Activated CD4-positive, alpha-beta T cell treated with anti-CD3 and anti-CD28 coated beads for 36 hours (primary cell): ENCODE data around the gene SV2C. TPM values are rescaled to one million over a fixed set of nuclear protein-coding genes. Genes with fewer than 3 reads are reported as not detected.
"Not testable (repeated sequence)": the region's sequence is repeated elsewhere in the genome, so short reads cannot be mapped to it uniquely, and the experiment has no call there.

Experiments used
- ATAC-seq: fragments of 200-7000 bp; cut with Tn5 transposase; one replicate; pipeline ENCODE4 v1.10.0; 2021; ENCODE audit warnings: mild to moderate bottlenecking, moderate library complexity
- CTCF ChIA-PET: fragments of 350-600 bp; sonication (Branson Sonifier 250); formaldehyde crosslinking; loops from one replicate; lab custom pipeline; 2021; ENCODE audit warnings: antibody characterized with exemption; lab: Charles Lee
- POLR2A ChIA-PET: fragments of 350-600 bp; sonication (Branson Sonifier 250); formaldehyde crosslinking; loops from one replicate; lab custom pipeline; 2021; ENCODE audit warnings: antibody characterized with exemption, inconsistent platforms; lab: Charles Lee
- DNase-seq: peaks from one replicate; pipeline ENCODE4 v3.0.0-alpha.2; 2020
- H3K27ac Mint-ChIP-seq: one replicate; pipeline ENCODE4 v1.8.0; 2021; ENCODE audit warnings: mixed read lengths
- H3K27me3 Mint-ChIP-seq: one replicate; pipeline ENCODE4 v1.8.0; 2021; ENCODE audit warnings: mixed read lengths
- H3K36me3 Mint-ChIP-seq: one replicate; pipeline ENCODE4 v1.8.0; 2021; ENCODE audit warnings: low read depth, mixed read lengths
- H3K4me1 Mint-ChIP-seq: one replicate; pipeline ENCODE4 v1.8.0; 2021; ENCODE audit warnings: mixed read lengths
- H3K4me3 Mint-ChIP-seq: one replicate; pipeline ENCODE4 v1.8.0; 2021; ENCODE audit warnings: mild to moderate bottlenecking, moderate library complexity, mixed read lengths
- H3K9me3 Mint-ChIP-seq: one replicate; pipeline ENCODE4 v1.8.0; 2021; ENCODE audit warnings: low read depth, mixed read lengths
- intact Hi-C, 2 experiments: fragments of 100-400 bp; cut with DNase I in 1 of 2; cut with micrococcal nuclease in 1 of 2; formaldehyde crosslinking; loops; one replicate each; pipeline versions ENCODE4 v1.14.2 to v1.15.1; 2022 to 2024; cut with DNase I, micrococcal nuclease
- total RNA-seq, 2 experiments: library from RNA; stranded (reverse); gene quantifications; one replicate each; pipeline ENCODE4 v1.2.3, GENCODE V29; 2021

SV2C gene
- total RNA-seq, 2 experiments from 2014 or later = 0.02 TPM; not detected in 1

GRCh38 chr5:76074487-76075065 lies 8.6 kb upstream of the SV2C start:
- no peaks in the 10 kb centered on the region for H3K9me3 Mint-ChIP-seq
- no peak overlapping the region for H3K4me3 Mint-ChIP-seq
- intact Hi-C loops = loop anchor here (1.0 to 10.0 kb wide), 4 partner anchors 100 to 570 kb away; no protein-coding TSS in a partner anchor
- H3K27ac Mint-ChIP-seq = no peak overlapping the region
- H3K36me3 Mint-ChIP-seq = no peaks in the 10 kb centered on the region
- POLR2A ChIA-PET = no interaction called here
- ATAC-seq (peak; percentile 72), DNase-seq (peak; percentile 50)
- peaks cover 50% of the 10 kb centered on the region for H3K27me3 Mint-ChIP-seq
- CTCF ChIA-PET = interaction anchor here (0.7 to 2.0 kb wide), 6 partner anchors 10 to 509 kb away, joined by 3 to 13 read pairs (median 4); no protein-coding TSS in a partner anchor
- H3K4me1 Mint-ChIP-seq = no peaks in the 10 kb centered on the region

- ATAC-seq = no peak
- H3K27me3 Mint-ChIP-seq = peaks cover 64% of the 10 kb centered on the region
These were observed 1.1 kb upstream of the SV2C start for GRCh38 chr5:76081811-76082771.

GRCh38 chr5:76083555-76084495 lies 642 bp downstream of the SV2C start:
- Mint-ChIP-seq H3K36me3 (no peaks in the 10 kb centered on the region), H3K27ac (no peak overlapping the region), H3K4me3 (peak overlapping the region; percentile 65), H3K9me3 (no peaks in the 10 kb centered on the region), H3K27me3 (peaks cover 60% of the 10 kb centered on the region), H3K4me1 (peaks cover 31% of the 10 kb centered on the region)
- intact Hi-C loops = loop anchor here (5.0 to 10.0 kb wide), 2 partner anchors 461 to 1032 kb away; partner anchors contain the start of gene GCNT4 (in 1 of the 2)
- DNase-seq (peak; percentile 49), ATAC-seq (peak; percentile 33)
- POLR2A ChIA-PET = interaction anchor here (0.6 kb wide), 1 partner anchor 768 kb away, joined by 8 read pairs; no protein-coding TSS in a partner anchor
- CTCF ChIA-PET = interaction anchor here (1.0 to 1.4 kb wide), 2 partner anchors 13 to 91 kb away, joined by 3 to 4 read pairs; no protein-coding TSS in a partner anchor

More at GRCh38 chr5:76081811-76082771, 1.1 kb upstream of the SV2C start:
- no peaks in the 10 kb centered on the region for H3K9me3 Mint-ChIP-seq
- no peak overlapping the region for H3K27ac Mint-ChIP-seq
- H3K36me3 Mint-ChIP-seq = no peaks in the 10 kb centered on the region
- H3K4me3 Mint-ChIP-seq = peak overlapping the region; percentile 65
- intact Hi-C loops = loop anchor here (5.0 to 10.0 kb wide), 2 partner anchors 463 to 1030 kb away; partner anchors contain the start of gene GCNT4 (in 1 of the 2)
- ChIA-PET POLR2A (no interaction called here), CTCF (no interaction called here)
- peak; percentile 12 for DNase-seq
- peaks cover 31% of the 10 kb centered on the region for H3K4me1 Mint-ChIP-seq

- DNase-seq (peak; percentile 41), ATAC-seq (no peak)
- H3K4me3 Mint-ChIP-seq = peak overlapping the region; percentile 65
- intact Hi-C loops = loop anchor here (5.0 to 10.0 kb wide), 2 partner anchors 460 to 1032 kb away; partner anchors contain the start of gene GCNT4 (in 1 of the 2)
- no peaks in the 10 kb centered on the region for H3K9me3 Mint-ChIP-seq
- peaks cover 31% of the 10 kb centered on the region for H3K4me1 Mint-ChIP-seq
- POLR2A ChIA-PET = interaction anchor here (0.6 kb wide), 1 partner anchor 767 kb away, joined by 8 read pairs; no protein-coding TSS in a partner anchor
- CTCF ChIA-PET = interaction anchor here (1.4 to 1.6 kb wide), 2 partner anchors 10 to 90 kb away, joined by 3 to 4 read pairs; no protein-coding TSS in a partner anchor
- H3K27me3 Mint-ChIP-seq = peaks cover 63% of the 10 kb centered on the region
- H3K36me3 Mint-ChIP-seq = no peaks in the 10 kb centered on the region
- no peak overlapping the region for H3K27ac Mint-ChIP-seq
These were observed 1.5 kb downstream of the SV2C start for GRCh38 chr5:76084496-76085242.

- peaks cover 31% of the 10 kb centered on the region for H3K4me1 Mint-ChIP-seq
- DNase-seq (no peak), ATAC-seq (no peak)
- POLR2A ChIA-PET = no interaction called here
- no peak overlapping the region for H3K4me3 Mint-ChIP-seq
- peaks cover 59% of the 10 kb centered on the region for H3K27me3 Mint-ChIP-seq
- H3K9me3 Mint-ChIP-seq = no peaks in the 10 kb centered on the region
- CTCF ChIA-PET = interaction anchor here (1.6 kb wide), 1 partner anchor 9 kb away, joined by 3 read pairs; no protein-coding TSS in a partner anchor
- no peaks in the 10 kb centered on the region for H3K36me3 Mint-ChIP-seq
- no peak overlapping the region for H3K27ac Mint-ChIP-seq
- intact Hi-C loops = loop anchor here in 1 of 2 experiments (10.0 kb wide), 1 partner anchor 460 kb away; no protein-coding TSS in a partner anchor
These were observed 2.0 kb downstream of the SV2C start for GRCh38 chr5:76085243-76085579.

GRCh38 chr5:76086095-76086494 lies 2.9 kb downstream of the SV2C start:
- no peaks in the 10 kb centered on the region for H3K36me3 Mint-ChIP-seq
- POLR2A ChIA-PET = no interaction called here
- H3K9me3 Mint-ChIP-seq = no peaks in the 10 kb centered on the region

GRCh38 chr5:76089156-76089555 lies 6.0 kb downstream of the SV2C start:
- DNase-seq, H3K4me1 Mint-ChIP-seq, H3K27ac Mint-ChIP-seq, H3K9me3 Mint-ChIP-seq, ATAC-seq, H3K4me3 Mint-ChIP-seq, H3K36me3 Mint-ChIP-seq, POLR2A ChIA-PET: not testable (repeated sequence)
- CTCF ChIA-PET = interaction anchor here (0.6 to 1.0 kb wide), 4 partner anchors 10 to 431 kb away, joined by 3 to 4 read pairs (median 3); no protein-coding TSS in a partner anchor
- intact Hi-C loops = loop anchor here in 1 of 2 experiments (10.0 kb wide), 1 partner anchor 456 kb away; no protein-coding TSS in a partner anchor
- H3K27me3 Mint-ChIP-seq = peaks cover 33% of the 10 kb centered on the region

More at GRCh38 chr5:76086095-76086494, 2.9 kb downstream of the SV2C start:
- H3K27me3 Mint-ChIP-seq = peaks cover 53% of the 10 kb centered on the region
- ATAC-seq = no peak
- no peak overlapping the region for H3K27ac Mint-ChIP-seq
- intact Hi-C loops = loop anchor here in 1 of 2 experiments (10.0 kb wide), 1 partner anchor 459 kb away; no protein-coding TSS in a partner anchor
- peaks cover 31% of the 10 kb centered on the region for H3K4me1 Mint-ChIP-seq
- H3K4me3 Mint-ChIP-seq = no peak overlapping the region
- no peak for DNase-seq
- CTCF ChIA-PET = interaction anchor here (0.9 to 1.6 kb wide), 2 partner anchors 8 to 90 kb away, joined by 3 to 4 read pairs; no protein-coding TSS in a partner anchor

GRCh38 chr5:76091351-76091750 lies 8.2 kb downstream of the SV2C start:
- CTCF ChIA-PET = interaction anchor here (1.4 kb wide), 1 partner anchor 17 kb away, joined by 3 read pairs; no protein-coding TSS in a partner anchor
- Mint-ChIP-seq H3K9me3 (no peaks in the 10 kb centered on the region), H3K4me1 (no peaks in the 10 kb centered on the region), H3K36me3 (no peaks in the 10 kb centered on the region), H3K4me3 (no peak overlapping the region), H3K27ac (no peak overlapping the region), H3K27me3 (peaks cover 17% of the 10 kb centered on the region)
- ATAC-seq (no peak), DNase-seq (no peak)
- intact Hi-C loops = no loop called here
- POLR2A ChIA-PET = interaction anchor here (0.6 kb wide), 1 partner anchor 237 kb away, joined by 3 read pairs; no protein-coding TSS in a partner anchor

GRCh38 chr5:76099286-76099702 lies 16.1 kb downstream of the SV2C start:
- ATAC-seq (peak; percentile 97), DNase-seq (peak; percentile 52)
- H3K4me3 Mint-ChIP-seq = no peak overlapping the region
- peak overlapping the region; percentile 69 for H3K27ac Mint-ChIP-seq
- POLR2A ChIA-PET = no interaction called here
- H3K9me3 Mint-ChIP-seq = no peaks in the 10 kb centered on the region
- H3K4me1 Mint-ChIP-seq = peaks cover 9% of the 10 kb centered on the region
- no peaks in the 10 kb centered on the region for H3K36me3 Mint-ChIP-seq
- intact Hi-C loops = no loop called here
- CTCF ChIA-PET = interaction anchor here (0.7 to 1.3 kb wide), 3 partner anchors 9 to 17 kb away, joined by 3 read pairs; no protein-coding TSS in a partner anchor
- H3K27me3 Mint-ChIP-seq = no peaks in the 10 kb centered on the region
